Stomach (tissue), 4 donors: ENCODE data around the gene CCDC28B.

Experiments used
- CTCF ChIP-seq, 7 experiments: fragments of 450-650 bp in 4 of 7; fragments of 200-600 bp in 3 of 7; sonication (generic) in 3 of 7; IDR thresholded peaks; one replicate each; pipeline ENCODE4 v1.5.1; 2016 to 2019; ENCODE audit warnings: antibody characterized with exemption in 7 of 7, control low read depth in 2 of 7, mild to moderate bottlenecking in 1 of 7
- POLR2A ChIP-seq, 4 donors: fragments of 450-650 bp; IDR thresholded peaks; one replicate each; pipeline ENCODE4 v1.6.1; 2016; ENCODE audit warnings: antibody characterized with exemption in 4 of 4, control low read depth in 2 of 4, mild to moderate bottlenecking in 1 of 4, moderate library complexity in 1 of 4

GRCh38 chr1:32219022-32219421, 18.6 kb downstream of the CCDC28B start:
- TF ChIP-seq POLR2A (IDR thresholded peaks at IDR 0.05) (no peak), CTCF (IDR thresholded peaks at IDR 0.05) (no peak)
